Transverse colon (tissue), 4 donors: Measurements from ENCODE around the gene ERFE. TPM values are rescaled to one million over a fixed set of nuclear protein-coding genes. Genes with fewer than 3 reads are reported as not detected.

ENCODE experiments used
- DNase-seq: peaks from one replicate; pipeline ENCODE4 v3.0.0-alpha.2; 2019
- H3K27ac ChIP-seq, 4 donors: fragments of 200-600 bp; sonication (generic); 2 replicates each; pipeline ENCODE4 v1.5.1; 2016 to 2018; ENCODE audit warnings: inconsistent platforms in 4 of 4
- H3K27me3 ChIP-seq: fragments of 200-600 bp; sonication (generic); 2 replicates; pipeline ENCODE4 v1.5.1; 2017; ENCODE audit warnings: inconsistent platforms
- H3K36me3 ChIP-seq, 4 donors: fragments of 200-600 bp; sonication (generic); 2 replicates each; pipeline ENCODE4 v1.5.1; 2017 to 2019; ENCODE audit warnings: inconsistent platforms in 4 of 4
- H3K4me1 ChIP-seq, 4 donors: fragments of 200-600 bp; sonication (generic); 2 replicates each; pipeline ENCODE4 v1.5.1; 2017 to 2020; ENCODE audit warnings: inconsistent platforms in 4 of 4
- H3K4me3 ChIP-seq, 4 donors: fragments of 200-600 bp; sonication (generic); 1 replicate in 1 of 4; 2 replicates in 3 of 4; pipeline versions ENCODE4 v1.5.1 to v1.6.1; 2017 to 2019; ENCODE audit warnings: inconsistent platforms in 4 of 4
- H3K9me3 ChIP-seq, 2 donors: fragments of 200-600 bp; sonication (generic); 2 replicates each; pipeline ENCODE4 v1.5.1; 2017 to 2019; ENCODE audit warnings: inconsistent platforms in 2 of 2
- CTCF ChIP-seq, 5 experiments: fragments of 200-600 bp in 3 of 5; fragments of 450-650 bp in 2 of 5; sonication (generic) in 3 of 5; IDR thresholded peaks; 1 replicate in 2 of 5; 2 replicates in 3 of 5; pipeline ENCODE4 v1.5.1; 2016 to 2017; ENCODE audit warnings: antibody characterized with exemption in 5 of 5, inconsistent platforms in 3 of 5, mild to moderate bottlenecking in 2 of 5, moderate library complexity in 1 of 5
- EP300 ChIP-seq: sonication (generic); formaldehyde crosslinking; IDR thresholded peaks from one replicate; pipeline ENCODE4 v1.6.1; 2017; ENCODE audit warnings: antibody characterized with exemption, low read depth
- POLR2A ChIP-seq: fragments of 450-650 bp; IDR thresholded peaks from one replicate; pipeline ENCODE4 v1.6.1; 2016; ENCODE audit warnings: antibody characterized with exemption, mild to moderate bottlenecking, moderate library complexity
- POLR2AphosphoS5 ChIP-seq, 3 donors: sonication (generic); formaldehyde crosslinking; IDR thresholded peaks; one replicate each; pipeline ENCODE4 v1.6.1; 2016; ENCODE audit warnings: antibody characterized with exemption in 3 of 3
- WGBS, 2 donors: methylation state at CpG; one replicate each; pipeline ENCODE4 v1.1.5; 2018; ENCODE audit warnings: low coverage in 1 of 2; 5-methylcytosine and 5-hydroxymethylcytosine counted together
- in situ Hi-C, 4 donors: fragments of 200-750 bp; cut with MboI; loops; one replicate each; pipeline versions ENCODE4 v1.15.0 to v1.15.1; 2017; ENCODE audit warnings: low sequenced_read_pairs in 3 of 4, low pct_ligation_motif_present in 1 of 4, low pct_unique_long_range_greater_than_20kb in 1 of 4
- intact Hi-C: fragments of 100-400 bp; cut with DNase I; formaldehyde crosslinking; loops from one replicate; pipeline ENCODE4 v1.15.1; 2023; ENCODE audit warnings: low total_unique reads
- total RNA-seq, 4 donors: library from RNA; depleted of rRNA; stranded (reverse); fragments of >200 nt; gene quantifications; one replicate each; pipeline ENCODE4 v1.1.0, GENCODE V29; 2016

ERFE gene
- total RNA-seq, 4 donors from 2014 or later = 0.41 TPM; not detected in 3

GRCh38 chr2:238143239-238143951 lies 15.4 kb upstream of the ERFE start:
- no peak for TF ChIP-seq CTCF (IDR thresholded peaks at IDR 0.05)
- TF ChIP-seq POLR2A = no peak
- TF ChIP-seq EP300 = no peak
- TF ChIP-seq POLR2AphosphoS5 (IDR thresholded peaks at IDR 0.05) = no peak
- H3K27ac ChIP-seq = no peak overlapping the region
- peaks cover 5% of the 10 kb centered on the region for H3K27me3 ChIP-seq
- H3K4me3 ChIP-seq = no peak overlapping the region
- no peak for DNase-seq
- no peaks in the 10 kb centered on the region for H3K36me3 ChIP-seq
- no peaks in the 10 kb centered on the region for H3K9me3 ChIP-seq
- intact Hi-C loops (loop anchor here (10.0 kb wide), 1 partner anchor 289 kb away; the partner anchor contains the start of gene RAMP1), in situ Hi-C loops (no loop called here)
- peaks cover 7 to 34% (median 29%) of the 10 kb centered on the region in 4 donors for H3K4me1 ChIP-seq
- 30 to 58% methylated on average over 2 to 13 of the region's 20 CpGs for WGBS, 2 donors

GRCh38 chr2:238144262-238144661 lies 14.5 kb upstream of the ERFE start:
- H3K4me3 ChIP-seq = no peak overlapping the region
- H3K27me3 ChIP-seq = peaks cover 5% of the 10 kb centered on the region
- intact Hi-C loops (loop anchor here (10.0 kb wide), 1 partner anchor 289 kb away; the partner anchor contains the start of gene RAMP1), in situ Hi-C loops (no loop called here)
- no peaks in the 10 kb centered on the region for H3K9me3 ChIP-seq
- H3K4me1 ChIP-seq = peaks cover 5 to 28% (median 26%) of the 10 kb centered on the region in 4 donors
- H3K36me3 ChIP-seq = no peaks in the 10 kb centered on the region
- TF ChIP-seq POLR2A (no peak), CTCF (IDR thresholded peaks at IDR 0.05) (no peak), EP300 (no peak), POLR2AphosphoS5 (IDR thresholded peaks at IDR 0.05) (no peak)
- no peak for DNase-seq
- H3K27ac ChIP-seq = no peak overlapping the region
- WGBS, 2 donors = 82 to 89% methylated on average over 3 to 5 of the region's 5 CpGs

DNA sequence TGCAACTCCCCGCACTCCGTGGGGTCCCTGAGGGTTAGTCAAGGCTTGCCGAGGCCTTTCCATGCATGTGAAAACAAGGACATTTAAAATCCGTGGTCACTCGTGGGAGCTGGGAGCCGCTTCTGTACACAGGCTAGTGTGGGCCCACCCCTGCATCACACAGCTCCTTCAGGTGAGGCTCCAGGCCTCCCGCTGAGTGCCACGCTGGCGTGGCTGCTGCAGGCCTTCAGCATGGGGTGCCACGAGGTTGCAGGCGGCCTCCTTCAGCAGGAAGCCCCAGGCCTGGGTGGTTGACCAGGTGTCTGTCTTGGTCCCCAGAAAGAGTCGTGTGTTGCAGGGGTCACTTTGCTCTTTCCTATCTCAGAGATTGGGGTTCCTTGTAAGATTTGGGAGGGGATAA lies 13.7 kb upstream of the ERFE start:
- H3K9me3 ChIP-seq = no peaks in the 10 kb centered on the region
- in situ Hi-C loops = no loop called here
- no peak for TF ChIP-seq POLR2AphosphoS5 (IDR thresholded peaks at IDR 0.05)
- no peak for TF ChIP-seq POLR2A
- no peak for TF ChIP-seq EP300
- no peak for TF ChIP-seq CTCF (IDR thresholded peaks at IDR 0.05)
- no peaks in the 10 kb centered on the region for H3K36me3 ChIP-seq
- peaks cover 5% of the 10 kb centered on the region for H3K27me3 ChIP-seq
- no peak overlapping the region for H3K27ac ChIP-seq
- 76% methylated on average over 12 of the region's 12 CpGs; no CpG with 5 or more reads in 1 of the 2 donors for WGBS, 2 donors
- DNase-seq = no peak
- intact Hi-C loops = loop anchor here (10.0 kb wide), 1 partner anchor 290 kb away; the partner anchor contains the start of gene RAMP1
- no peak overlapping the region for H3K4me3 ChIP-seq
- peaks cover 5 to 28% (median 26%) of the 10 kb centered on the region in 4 donors for H3K4me1 ChIP-seq

DNA sequence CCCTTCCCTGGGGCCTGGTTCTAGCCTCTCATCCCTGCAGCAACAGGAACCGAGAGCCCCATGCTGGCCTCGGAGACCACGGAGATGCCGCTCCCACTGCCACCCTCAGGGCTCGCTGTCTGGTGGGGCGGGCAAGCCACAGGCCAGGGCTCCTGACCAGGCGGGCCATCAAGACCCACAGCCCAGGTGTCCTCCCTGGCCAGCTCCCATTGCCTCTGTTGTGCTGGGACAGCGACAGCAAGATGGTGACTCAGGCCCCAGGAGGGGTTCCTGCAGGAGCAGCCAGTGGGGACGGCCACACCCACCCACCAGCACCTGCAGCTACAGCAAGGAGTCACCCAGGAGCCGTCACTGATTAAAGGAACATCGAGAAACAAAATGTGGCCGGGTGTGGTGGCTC lies 12.9 kb upstream of the ERFE start:
- Histone ChIP-seq H3K36me3 (no peaks in the 10 kb centered on the region), H3K9me3 (no peaks in the 10 kb centered on the region), H3K4me1 (peaks cover 5 to 28% (median 26%) of the 10 kb centered on the region in 4 donors), H3K4me3 (no peak overlapping the region), H3K27ac (no peak overlapping the region), H3K27me3 (peaks cover 5% of the 10 kb centered on the region)
- intact Hi-C loops (loop anchor here (10.0 kb wide), 1 partner anchor 291 kb away; the partner anchor contains the start of gene RAMP1), in situ Hi-C loops (no loop called here)
- 67% methylated on average over 11 of the region's 12 CpGs; no CpG with 5 or more reads in 1 of the 2 donors for WGBS, 2 donors
- DNase-seq = no peak
- no peak for TF ChIP-seq POLR2A
